Immature natural killer cell (primary cell): ENCODE data around the gene GABPB1. TPM values are rescaled to one million over a fixed set of nuclear protein-coding genes. Genes with fewer than 3 reads are reported as not detected.
"Not testable (repeated sequence)": the region's sequence is repeated elsewhere in the genome, so short reads cannot be mapped to it uniquely, and the experiment has no call there.

Experiments used
- DNase-seq, 3 donors: peaks; one replicate each; pipeline ENCODE4 v3.0.0; 2022; ENCODE audit warnings: mixed read lengths in 1 of 3
- H3K27ac Mint-ChIP-seq, 6 donors: one replicate each; pipeline ENCODE4 v1.8.0; 2020; ENCODE audit warnings: mixed read lengths in 6 of 6, mild to moderate bottlenecking in 5 of 6, inconsistent platforms in 4 of 6, moderate library complexity in 3 of 6
- H3K27me3 Mint-ChIP-seq, 3 donors: one replicate each; pipeline ENCODE4 v1.8.0; 2020 to 2021; ENCODE audit warnings: low read depth in 3 of 3, mild to moderate bottlenecking in 3 of 3, mixed read lengths in 3 of 3, moderate library complexity in 3 of 3, inconsistent platforms in 1 of 3
- H3K36me3 Mint-ChIP-seq, 3 donors: one replicate each; pipeline ENCODE4 v1.8.0; 2020; ENCODE audit warnings: mixed read lengths in 3 of 3, inconsistent platforms in 2 of 3, mild to moderate bottlenecking in 2 of 3
- H3K4me1 Mint-ChIP-seq, 2 donors: one replicate each; pipeline ENCODE4 v1.8.0; 2020; ENCODE audit warnings: inconsistent platforms in 2 of 2, mild to moderate bottlenecking in 2 of 2, mixed read lengths in 2 of 2, moderate library complexity in 1 of 2
- H3K4me3 Mint-ChIP-seq, 5 donors: one replicate each; pipeline ENCODE4 v1.8.0; 2020; ENCODE audit warnings: mild to moderate bottlenecking in 5 of 5, mixed read lengths in 5 of 5, inconsistent platforms in 3 of 5, moderate library complexity in 3 of 5
- H3K9me3 Mint-ChIP-seq, 6 donors: one replicate each; pipeline ENCODE4 v1.8.0; 2020; ENCODE audit warnings: mild to moderate bottlenecking in 6 of 6, mixed read lengths in 6 of 6, inconsistent platforms in 4 of 6, moderate library complexity in 3 of 6
- polyA plus RNA-seq, 3 donors: library from polyadenylated mRNA; unstranded; fragments of 300-500 nt; fragmentation: Illumina TruSeq; gene quantifications; one replicate each; pipeline ENCODE4 v1.2.3, GENCODE V29; 2021

The GABPB1 gene
- polyA plus RNA-seq = 10 to 100 TPM; 31.0 to 61.9 (median 33.1) TPM

- peaks cover 7 to 15% (median 9%) of the 10 kb centered on the region in 3 donors for H3K36me3 Mint-ChIP-seq
- peaks cover 62 to 67% of the 10 kb centered on the region in 2 donors for H3K4me1 Mint-ChIP-seq
- peak within 1 kb of the TSS; percentile 93 to 99 (median 97) for H3K4me3 Mint-ChIP-seq
- H3K9me3 Mint-ChIP-seq = peaks cover 0 to 2% (median 0%) of the 10 kb centered on the region in 6 donors
- peaks cover 27 to 32% (median 31%) of the 10 kb centered on the region in 3 donors for H3K27me3 Mint-ChIP-seq
- DNase-seq = peak; percentile 90 to 91 (median 91)
- peak within 1 kb of the TSS; percentile 98 to 100 (median 100) for H3K27ac Mint-ChIP-seq
Measured at GRCh38 chr15:50354838-50355618, at the start of gene GABPB1. TSS of gene GABPB1 (minus strand) at chr15:50355198. CDS start at chr15:50309798, 45,400 bp downstream.

GRCh38 chr15:50391561-50391960 lies 36.6 kb upstream of the GABPB1 start:
- H3K27ac Mint-ChIP-seq, H3K4me1 Mint-ChIP-seq, H3K4me3 Mint-ChIP-seq, H3K9me3 Mint-ChIP-seq, H3K36me3 Mint-ChIP-seq, DNase-seq, H3K27me3 Mint-ChIP-seq: not testable (repeated sequence)

- peak overlapping the region in 1 of 6 donors; percentile 19 for H3K27ac Mint-ChIP-seq
- H3K36me3 Mint-ChIP-seq = no peaks in the 10 kb centered on the region
- peaks cover 0 to 1% (median 0%) of the 10 kb centered on the region in 3 donors for H3K27me3 Mint-ChIP-seq
- no peaks in the 10 kb centered on the region for H3K4me1 Mint-ChIP-seq
- no peak overlapping the region for H3K4me3 Mint-ChIP-seq
- H3K9me3 Mint-ChIP-seq = no peaks in the 10 kb centered on the region
- DNase-seq = no peak
Measured at GRCh38 chr15:50390554-50391264, 35.7 kb upstream of the GABPB1 start.

- not testable (repeated sequence) for H3K9me3 Mint-ChIP-seq, DNase-seq, H3K27me3 Mint-ChIP-seq, H3K36me3 Mint-ChIP-seq, H3K4me3 Mint-ChIP-seq, H3K4me1 Mint-ChIP-seq
- peak overlapping the region in 1 of 6 donors; percentile 31 for H3K27ac Mint-ChIP-seq
Measured at GRCh38 chr15:50382408-50382807, 27.4 kb upstream of the GABPB1 start.

- no peaks in the 10 kb centered on the region for H3K4me1 Mint-ChIP-seq
- H3K4me3 Mint-ChIP-seq = no peak overlapping the region
- H3K9me3 Mint-ChIP-seq = no peaks in the 10 kb centered on the region
- DNase-seq = no peak
- H3K27me3 Mint-ChIP-seq = peaks cover 2 to 4% (median 3%) of the 10 kb centered on the region in 3 donors
- no peak overlapping the region for H3K27ac Mint-ChIP-seq
- H3K36me3 Mint-ChIP-seq = peaks cover 0 to 3% (median 0%) of the 10 kb centered on the region in 3 donors
Measured at GRCh38 chr15:50381438-50381837, 26.4 kb upstream of the GABPB1 start.

- H3K4me1 Mint-ChIP-seq = no peaks in the 10 kb centered on the region
- DNase-seq = no peak
- H3K27me3 Mint-ChIP-seq = peaks cover 2 to 3% (median 2%) of the 10 kb centered on the region in 3 donors
- no peak overlapping the region for H3K4me3 Mint-ChIP-seq
- no peaks in the 10 kb centered on the region for H3K9me3 Mint-ChIP-seq
- peaks cover 0 to 3% (median 0%) of the 10 kb centered on the region in 3 donors for H3K36me3 Mint-ChIP-seq
- H3K27ac Mint-ChIP-seq = no peak overlapping the region
Measured at GRCh38 chr15:50380089-50380488, 25.1 kb upstream of the GABPB1 start.

- not testable (repeated sequence) for H3K4me1 Mint-ChIP-seq, H3K4me3 Mint-ChIP-seq, DNase-seq, H3K27me3 Mint-ChIP-seq, H3K27ac Mint-ChIP-seq, H3K36me3 Mint-ChIP-seq, H3K9me3 Mint-ChIP-seq
Measured at GRCh38 chr15:50379413-50379812, 24.4 kb upstream of the GABPB1 start.

- Mint-ChIP-seq H3K27me3 (peaks cover 0 to 4% (median 2%) of the 10 kb centered on the region in 3 donors), H3K9me3 (no peaks in the 10 kb centered on the region), H3K36me3 (peaks cover 0 to 3% (median 0%) of the 10 kb centered on the region in 3 donors), H3K4me3 (no peak overlapping the region), H3K27ac (no peak overlapping the region), H3K4me1 (no peaks in the 10 kb centered on the region)
- no peak for DNase-seq
Measured at GRCh38 chr15:50378776-50379175, 23.8 kb upstream of the GABPB1 start.

GRCh38 chr15:50377867-50378751 lies 23.1 kb upstream of the GABPB1 start:
- no peak for DNase-seq
- Mint-ChIP-seq H3K27me3 (peaks cover 0 to 4% (median 2%) of the 10 kb centered on the region in 3 donors), H3K36me3 (peaks cover 0 to 3% (median 0%) of the 10 kb centered on the region in 3 donors), H3K27ac (no peak overlapping the region), H3K4me1 (no peaks in the 10 kb centered on the region), H3K4me3 (no peak overlapping the region), H3K9me3 (no peaks in the 10 kb centered on the region)

- not testable (repeated sequence) for H3K4me1 Mint-ChIP-seq, H3K9me3 Mint-ChIP-seq, H3K36me3 Mint-ChIP-seq, H3K27ac Mint-ChIP-seq, DNase-seq, H3K4me3 Mint-ChIP-seq, H3K27me3 Mint-ChIP-seq
Measured at GRCh38 chr15:50369564-50369963, 14.6 kb upstream of the GABPB1 start.

GRCh38 chr15:50365971-50366370 lies 11.0 kb upstream of the GABPB1 start:
- no peak for DNase-seq
- Mint-ChIP-seq H3K4me3 (no peak overlapping the region), H3K9me3 (no peaks in the 10 kb centered on the region), H3K27me3 (no peaks in the 10 kb centered on the region), H3K27ac (peak overlapping the region in 1 of 6 donors; percentile 18), H3K4me1 (peaks cover 0 to 4% of the 10 kb centered on the region in 2 donors), H3K36me3 (peaks cover 0 to 16% (median 3%) of the 10 kb centered on the region in 3 donors)

GRCh38 chr15:50365570-50365969 lies 10.6 kb upstream of the GABPB1 start:
- Mint-ChIP-seq H3K27ac (peak overlapping the region in 2 of 6 donors; percentile 18 to 50), H3K27me3 (no peaks in the 10 kb centered on the region), H3K4me1 (peaks cover 0 to 4% of the 10 kb centered on the region in 2 donors), H3K36me3 (peaks cover 0 to 12% (median 3%) of the 10 kb centered on the region in 3 donors), H3K4me3 (no peak overlapping the region), H3K9me3 (no peaks in the 10 kb centered on the region)
- DNase-seq = no peak

- no peak overlapping the region for H3K4me3 Mint-ChIP-seq
- H3K36me3 Mint-ChIP-seq = peaks cover 0 to 15% (median 3%) of the 10 kb centered on the region in 3 donors
- H3K9me3 Mint-ChIP-seq = no peaks in the 10 kb centered on the region
- DNase-seq = no peak
- peak overlapping the region in 1 of 6 donors; percentile 34 for H3K27ac Mint-ChIP-seq
- H3K4me1 Mint-ChIP-seq = peaks cover 1 to 4% of the 10 kb centered on the region in 2 donors
- no peaks in the 10 kb centered on the region for H3K27me3 Mint-ChIP-seq
Measured at GRCh38 chr15:50363612-50364011, 8.6 kb upstream of the GABPB1 start.
